WTC11 (cell line): ENCODE measurements around the gene TMEM223. TPM values are rescaled to one million over a fixed set of nuclear protein-coding genes. Genes with fewer than 3 reads are reported as not detected.

Experiments used
- ATAC-seq: fragments of 200-7000 bp; cut with Tn5 transposase; 2 replicates; pipeline ENCODE4 v1.10.0; 2021; ENCODE audit warnings: mild to moderate bottlenecking, moderate library complexity
- CTCF ChIA-PET: fragments of 300-600 bp; sonication (Branson Sonifier 250); formaldehyde crosslinking; loops from one replicate; lab custom pipeline; 2021; ENCODE audit warnings: antibody characterized with exemption; lab: Charles Lee
- POLR2A ChIA-PET: fragments of 350-600 bp; sonication (Branson Sonifier 250); formaldehyde crosslinking; loops from one replicate; lab custom pipeline; 2021; ENCODE audit warnings: antibody characterized with exemption; lab: Charles Lee
- DNase-seq: peaks from one replicate; pipeline ENCODE4 v3.0.0; 2021; ENCODE audit warnings: low spot score
- H3K27ac Mint-ChIP-seq: 2 replicates; pipeline ENCODE4 v1.8.0; 2021; ENCODE audit warnings: mixed read lengths
- H3K27me3 Mint-ChIP-seq: 2 replicates; pipeline ENCODE4 v1.8.0; 2021; ENCODE audit warnings: low read depth, mild to moderate bottlenecking, moderate library complexity, mixed read lengths
- H3K36me3 Mint-ChIP-seq: 2 replicates; pipeline ENCODE4 v1.8.0; 2021; ENCODE audit warnings: mixed read lengths
- H3K4me1 Mint-ChIP-seq: 2 replicates; pipeline ENCODE4 v1.8.0; 2022; ENCODE audit warnings: mixed read lengths
- H3K4me3 Mint-ChIP-seq: 2 replicates; pipeline ENCODE4 v1.8.0; 2021; ENCODE audit warnings: mild to moderate bottlenecking, moderate library complexity, mixed read lengths
- H3K9me3 Mint-ChIP-seq: 2 replicates; pipeline ENCODE4 v1.8.0; 2021; ENCODE audit warnings: mixed read lengths
- CBFB ChIP-seq: sonication (generic); formaldehyde crosslinking; IDR thresholded peaks from 2 replicates; pipeline ENCODE4 v1.8.1; 2022; ENCODE audit warnings: mild to moderate bottlenecking, low read depth, missing genetic modification reagents
- CREB1 ChIP-seq: sonication (generic); formaldehyde crosslinking; IDR thresholded peaks from 2 replicates; pipeline ENCODE4 v1.8.0; 2023; ENCODE audit warnings: mild to moderate bottlenecking, missing genetic modification reagents
- CREM ChIP-seq: sonication (generic); formaldehyde crosslinking; IDR thresholded peaks from 2 replicates; pipeline ENCODE4 v1.8.1; 2022; ENCODE audit warnings: mild to moderate bottlenecking, missing genetic modification reagents, moderate library complexity
- ETV6 ChIP-seq: sonication (generic); formaldehyde crosslinking; IDR thresholded peaks from 2 replicates; pipeline ENCODE4 v1.8.1; 2022; ENCODE audit warnings: mild to moderate bottlenecking, missing genetic modification reagents
- FOXJ3 ChIP-seq: sonication (generic); formaldehyde crosslinking; IDR thresholded peaks from 2 replicates; pipeline ENCODE4 v1.9.0; 2021; ENCODE audit warnings: missing genetic modification reagents, mild to moderate bottlenecking, borderline replicate concordance
- FOXP1 ChIP-seq: sonication (generic); formaldehyde crosslinking; IDR thresholded peaks from 2 replicates; pipeline ENCODE4 v1.8.0; 2022; ENCODE audit warnings: missing genetic modification reagents, mild to moderate bottlenecking, moderate library complexity, borderline replicate concordance
- HMGA2 ChIP-seq: fragments of 250-450 bp; sonication (Bioruptor Pico); IDR thresholded peaks from 2 replicates; pipeline ENCODE4 v1.4.0; 2021; ENCODE audit warnings: mild to moderate bottlenecking, moderate library complexity
- KAT7 ChIP-seq: sonication (generic); formaldehyde crosslinking; IDR thresholded peaks from 2 replicates; pipeline ENCODE4 v1.8.1; 2023; ENCODE audit warnings: missing genetic modification reagents, mild to moderate bottlenecking, borderline replicate concordance
- MXD4 ChIP-seq: fragments of 250-450 bp; sonication (Bioruptor Pico); IDR thresholded peaks from 2 replicates; pipeline ENCODE4 v1.8.0; 2021; ENCODE audit warnings: mild to moderate bottlenecking, moderate library complexity, borderline replicate concordance
- NFYB ChIP-seq: sonication (generic); formaldehyde crosslinking; conservative IDR thresholded peaks from 2 replicates; pipeline ENCODE4 v1.8.0; 2022; ENCODE audit warnings: low read depth, missing genetic modification reagents
- NR1H2 ChIP-seq: sonication (generic); formaldehyde crosslinking; IDR thresholded peaks from 2 replicates; pipeline ENCODE4 v1.9.0; 2021; ENCODE audit warnings: mild to moderate bottlenecking, moderate library complexity, missing genetic modification reagents
- PRRX2 ChIP-seq: fragments of 250-450 bp; sonication (Bioruptor Pico); IDR thresholded peaks from 2 replicates; pipeline ENCODE4 v1.8.0; 2021; ENCODE audit warnings: mild to moderate bottlenecking
- RORB ChIP-seq: fragments of 250-450 bp; sonication (Bioruptor Pico); IDR thresholded peaks from 2 replicates; pipeline ENCODE4 v1.9.0; 2021; ENCODE audit warnings: mild to moderate bottlenecking
- TCF7 ChIP-seq: sonication (generic); formaldehyde crosslinking; IDR thresholded peaks from 2 replicates; pipeline ENCODE4 v1.8.0; 2022; ENCODE audit warnings: mild to moderate bottlenecking, low read depth, missing genetic modification reagents, moderate library complexity
- TEAD4 ChIP-seq: sonication (generic); formaldehyde crosslinking; IDR thresholded peaks from 2 replicates; pipeline ENCODE4 v1.8.0; 2022; ENCODE audit warnings: mild to moderate bottlenecking, missing genetic modification reagents
- ZNF138 ChIP-seq: sonication (generic); formaldehyde crosslinking; conservative IDR thresholded peaks from 2 replicates; pipeline ENCODE4 v1.8.1; 2022; ENCODE audit warnings: mild to moderate bottlenecking, moderate library complexity, missing genetic modification reagents
- ZNF232 ChIP-seq: sonication (generic); formaldehyde crosslinking; IDR thresholded peaks from 2 replicates; pipeline ENCODE4 v1.8.0; 2022; ENCODE audit warnings: mild to moderate bottlenecking, missing genetic modification reagents
- ZNF671 ChIP-seq: fragments of 250-450 bp; sonication (Bioruptor Pico); IDR thresholded peaks from 2 replicates; pipeline ENCODE4 v1.8.0; 2021; ENCODE audit warnings: mild to moderate bottlenecking
- total RNA-seq: library from RNA; stranded (reverse); gene quantifications from 3 replicates; pipeline ENCODE4 v1.2.3, GENCODE V29; 2021
- TF ChIP-seq, protein P1 (sequence below): sonication (generic); formaldehyde crosslinking; IDR thresholded peaks from 2 replicates; pipeline ENCODE4 v1.8.1; 2022; ENCODE audit warnings: mild to moderate bottlenecking, missing genetic modification reagents, moderate library complexity, borderline replicate concordance
- TF ChIP-seq, protein P2 (sequence below): sonication (generic); formaldehyde crosslinking; IDR thresholded peaks from 2 replicates; pipeline ENCODE4 v1.8.0; 2023; ENCODE audit warnings: missing genetic modification reagents, mild to moderate bottlenecking, borderline replicate concordance
- TF ChIP-seq, protein P3 (sequence below): fragments of 250-450 bp; sonication (Bioruptor Pico); IDR thresholded peaks from 2 replicates; pipeline ENCODE4 v1.8.0; 2021; ENCODE audit warnings: mild to moderate bottlenecking
- TF ChIP-seq, protein P4 (sequence below): sonication (generic); formaldehyde crosslinking; IDR thresholded peaks from 2 replicates; pipeline ENCODE4 v1.8.0; 2022; ENCODE audit warnings: mild to moderate bottlenecking, missing genetic modification reagents
- TF ChIP-seq, protein P5 (sequence below): fragments of 250-450 bp; sonication (Bioruptor Pico); IDR thresholded peaks from 2 replicates; pipeline ENCODE4 v1.9.0; 2021; ENCODE audit warnings: mild to moderate bottlenecking
- TF ChIP-seq, protein P6 (sequence below): sonication (generic); formaldehyde crosslinking; IDR thresholded peaks from 2 replicates; pipeline ENCODE4 v1.8.0; 2022; ENCODE audit warnings: missing genetic modification reagents

Gene TMEM223
- total RNA-seq, 1 experiment from 2014 or later: 26.4 TPM

DNA sequence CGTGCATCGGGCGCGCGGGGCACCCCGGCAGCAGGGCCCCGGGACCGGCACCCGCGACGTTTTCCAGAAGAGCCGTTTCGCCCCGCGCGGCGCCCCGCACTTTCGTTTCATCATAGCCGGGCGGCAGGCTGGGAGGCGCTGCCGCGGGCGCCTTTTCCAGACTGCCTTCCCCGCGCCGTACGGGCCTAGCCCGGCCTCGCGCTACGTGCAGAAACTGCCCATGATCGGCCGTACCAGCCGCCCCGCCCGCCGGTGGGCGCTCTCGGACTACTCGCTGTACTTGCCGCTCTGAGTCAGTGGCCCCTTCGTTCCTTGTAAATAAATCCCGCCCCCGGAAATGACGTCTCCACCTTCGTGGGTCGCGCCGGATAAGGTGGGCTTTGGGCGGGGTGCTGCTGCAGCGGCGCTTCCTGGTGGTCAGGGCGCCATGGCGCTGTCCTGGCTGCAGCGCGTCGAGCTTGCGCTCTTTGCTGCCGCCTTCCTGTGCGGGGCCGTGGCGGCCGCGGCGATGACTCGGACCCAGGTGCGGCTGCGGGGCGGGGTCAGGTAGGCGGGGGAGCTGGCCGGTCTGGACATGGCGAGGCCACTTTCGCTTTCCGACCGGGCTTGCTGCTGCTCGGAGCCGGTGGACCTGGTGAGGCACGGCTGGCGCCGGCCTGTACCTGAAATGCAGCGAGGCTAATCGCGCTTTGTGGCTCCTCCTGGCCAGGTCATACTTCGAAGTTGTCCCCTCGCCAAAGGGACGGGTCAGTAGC, 4.6 kb downstream of the TMEM223 start, which contains the start of gene TMEM179B:
Gene TMEM179B (plus strand): TSS at position 398 of the 755 bp plus-strand sequence. CDS start 30 bp downstream, at position 428.
- POLR2A ChIA-PET: interaction anchor here (0.6 to 3.4 kb wide), 21 partner anchors 16 to 195 kb away, joined by 3 to 25 read pairs (median 5); partner anchors contain the start of genes C11orf98, CSKMT, GNG3 and HNRNPUL2
- peaks cover 33% of the 10 kb centered on the region for H3K4me1 Mint-ChIP-seq
- H3K36me3 Mint-ChIP-seq: peaks cover 36% of the 10 kb centered on the region
- TF ChIP-seq, protein P1, sequence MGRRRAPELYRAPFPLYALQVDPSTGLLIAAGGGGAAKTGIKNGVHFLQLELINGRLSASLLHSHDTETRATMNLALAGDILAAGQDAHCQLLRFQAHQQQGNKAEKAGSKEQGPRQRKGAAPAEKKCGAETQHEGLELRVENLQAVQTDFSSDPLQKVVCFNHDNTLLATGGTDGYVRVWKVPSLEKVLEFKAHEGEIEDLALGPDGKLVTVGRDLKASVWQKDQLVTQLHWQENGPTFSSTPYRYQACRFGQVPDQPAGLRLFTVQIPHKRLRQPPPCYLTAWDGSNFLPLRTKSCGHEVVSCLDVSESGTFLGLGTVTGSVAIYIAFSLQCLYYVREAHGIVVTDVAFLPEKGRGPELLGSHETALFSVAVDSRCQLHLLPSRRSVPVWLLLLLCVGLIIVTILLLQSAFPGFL (CRISPR knock-in tag): no peak
- TF ChIP-seq FOXP1 (CRISPR knock-in tag): peak; percentile 94
- peak; percentile 97 for TF ChIP-seq ETV6 (CRISPR knock-in tag)
- TF ChIP-seq NR1H2 (CRISPR knock-in tag): no peak
- peak; percentile 91 for TF ChIP-seq KAT7 (CRISPR knock-in tag)
- peak; percentile 76 for TF ChIP-seq PRRX2 (CRISPR knock-in tag)
- TF ChIP-seq ZNF232 (CRISPR knock-in tag): peak; percentile 96
- no peak for TF ChIP-seq RORB (CRISPR knock-in tag)
- peak; percentile 98 for TF ChIP-seq CBFB (CRISPR knock-in tag)
- TF ChIP-seq HMGA2 (CRISPR knock-in tag): no peak
- TF ChIP-seq TEAD4 (CRISPR knock-in tag): no peak
- TF ChIP-seq CREM (CRISPR knock-in tag): peak; percentile 97
- TF ChIP-seq, protein P2, sequence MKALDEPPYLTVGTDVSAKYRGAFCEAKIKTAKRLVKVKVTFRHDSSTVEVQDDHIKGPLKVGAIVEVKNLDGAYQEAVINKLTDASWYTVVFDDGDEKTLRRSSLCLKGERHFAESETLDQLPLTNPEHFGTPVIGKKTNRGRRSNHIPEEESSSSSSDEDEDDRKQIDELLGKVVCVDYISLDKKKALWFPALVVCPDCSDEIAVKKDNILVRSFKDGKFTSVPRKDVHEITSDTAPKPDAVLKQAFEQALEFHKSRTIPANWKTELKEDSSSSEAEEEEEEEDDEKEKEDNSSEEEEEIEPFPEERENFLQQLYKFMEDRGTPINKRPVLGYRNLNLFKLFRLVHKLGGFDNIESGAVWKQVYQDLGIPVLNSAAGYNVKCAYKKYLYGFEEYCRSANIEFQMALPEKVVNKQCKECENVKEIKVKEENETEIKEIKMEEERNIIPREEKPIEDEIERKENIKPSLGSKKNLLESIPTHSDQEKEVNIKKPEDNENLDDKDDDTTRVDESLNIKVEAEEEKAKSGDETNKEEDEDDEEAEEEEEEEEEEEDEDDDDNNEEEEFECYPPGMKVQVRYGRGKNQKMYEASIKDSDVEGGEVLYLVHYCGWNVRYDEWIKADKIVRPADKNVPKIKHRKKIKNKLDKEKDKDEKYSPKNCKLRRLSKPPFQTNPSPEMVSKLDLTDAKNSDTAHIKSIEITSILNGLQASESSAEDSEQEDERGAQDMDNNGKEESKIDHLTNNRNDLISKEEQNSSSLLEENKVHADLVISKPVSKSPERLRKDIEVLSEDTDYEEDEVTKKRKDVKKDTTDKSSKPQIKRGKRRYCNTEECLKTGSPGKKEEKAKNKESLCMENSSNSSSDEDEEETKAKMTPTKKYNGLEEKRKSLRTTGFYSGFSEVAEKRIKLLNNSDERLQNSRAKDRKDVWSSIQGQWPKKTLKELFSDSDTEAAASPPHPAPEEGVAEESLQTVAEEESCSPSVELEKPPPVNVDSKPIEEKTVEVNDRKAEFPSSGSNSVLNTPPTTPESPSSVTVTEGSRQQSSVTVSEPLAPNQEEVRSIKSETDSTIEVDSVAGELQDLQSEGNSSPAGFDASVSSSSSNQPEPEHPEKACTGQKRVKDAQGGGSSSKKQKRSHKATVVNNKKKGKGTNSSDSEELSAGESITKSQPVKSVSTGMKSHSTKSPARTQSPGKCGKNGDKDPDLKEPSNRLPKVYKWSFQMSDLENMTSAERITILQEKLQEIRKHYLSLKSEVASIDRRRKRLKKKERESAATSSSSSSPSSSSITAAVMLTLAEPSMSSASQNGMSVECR: peak; percentile 94
- TF ChIP-seq, protein P3, sequence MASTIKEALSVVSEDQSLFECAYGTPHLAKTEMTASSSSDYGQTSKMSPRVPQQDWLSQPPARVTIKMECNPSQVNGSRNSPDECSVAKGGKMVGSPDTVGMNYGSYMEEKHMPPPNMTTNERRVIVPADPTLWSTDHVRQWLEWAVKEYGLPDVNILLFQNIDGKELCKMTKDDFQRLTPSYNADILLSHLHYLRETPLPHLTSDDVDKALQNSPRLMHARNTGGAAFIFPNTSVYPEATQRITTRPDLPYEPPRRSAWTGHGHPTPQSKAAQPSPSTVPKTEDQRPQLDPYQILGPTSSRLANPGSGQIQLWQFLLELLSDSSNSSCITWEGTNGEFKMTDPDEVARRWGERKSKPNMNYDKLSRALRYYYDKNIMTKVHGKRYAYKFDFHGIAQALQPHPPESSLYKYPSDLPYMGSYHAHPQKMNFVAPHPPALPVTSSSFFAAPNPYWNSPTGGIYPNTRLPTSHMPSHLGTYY: no peak; the same call in 1 of the 2 replicates
- TF ChIP-seq, protein P4, sequence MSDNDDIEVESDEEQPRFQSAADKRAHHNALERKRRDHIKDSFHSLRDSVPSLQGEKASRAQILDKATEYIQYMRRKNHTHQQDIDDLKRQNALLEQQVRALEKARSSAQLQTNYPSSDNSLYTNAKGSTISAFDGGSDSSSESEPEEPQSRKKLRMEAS: peak; percentile 89
- peak; percentile 23; the same call in 1 of the 2 replicates for TF ChIP-seq TCF7
- no peak for TF ChIP-seq MXD4 (CRISPR knock-in tag)
- peak; percentile 97 for TF ChIP-seq CREB1 (CRISPR knock-in tag)
- TF ChIP-seq, protein P5, sequence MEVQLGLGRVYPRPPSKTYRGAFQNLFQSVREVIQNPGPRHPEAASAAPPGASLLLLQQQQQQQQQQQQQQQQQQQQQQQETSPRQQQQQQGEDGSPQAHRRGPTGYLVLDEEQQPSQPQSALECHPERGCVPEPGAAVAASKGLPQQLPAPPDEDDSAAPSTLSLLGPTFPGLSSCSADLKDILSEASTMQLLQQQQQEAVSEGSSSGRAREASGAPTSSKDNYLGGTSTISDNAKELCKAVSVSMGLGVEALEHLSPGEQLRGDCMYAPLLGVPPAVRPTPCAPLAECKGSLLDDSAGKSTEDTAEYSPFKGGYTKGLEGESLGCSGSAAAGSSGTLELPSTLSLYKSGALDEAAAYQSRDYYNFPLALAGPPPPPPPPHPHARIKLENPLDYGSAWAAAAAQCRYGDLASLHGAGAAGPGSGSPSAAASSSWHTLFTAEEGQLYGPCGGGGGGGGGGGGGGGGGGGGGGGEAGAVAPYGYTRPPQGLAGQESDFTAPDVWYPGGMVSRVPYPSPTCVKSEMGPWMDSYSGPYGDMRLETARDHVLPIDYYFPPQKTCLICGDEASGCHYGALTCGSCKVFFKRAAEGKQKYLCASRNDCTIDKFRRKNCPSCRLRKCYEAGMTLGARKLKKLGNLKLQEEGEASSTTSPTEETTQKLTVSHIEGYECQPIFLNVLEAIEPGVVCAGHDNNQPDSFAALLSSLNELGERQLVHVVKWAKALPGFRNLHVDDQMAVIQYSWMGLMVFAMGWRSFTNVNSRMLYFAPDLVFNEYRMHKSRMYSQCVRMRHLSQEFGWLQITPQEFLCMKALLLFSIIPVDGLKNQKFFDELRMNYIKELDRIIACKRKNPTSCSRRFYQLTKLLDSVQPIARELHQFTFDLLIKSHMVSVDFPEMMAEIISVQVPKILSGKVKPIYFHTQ (CRISPR knock-in tag): no peak
- 0 out of 2 replicates have a peak, but pooled peaks have one; percentile 15 for TF ChIP-seq NFYB
- peak; percentile 74; the same call in 1 of the 2 replicates for TF ChIP-seq ZNF671 (CRISPR knock-in tag)
- no peak for TF ChIP-seq FOXJ3
- TF ChIP-seq ZNF138 (CRISPR knock-in tag): peak; percentile 97
- TF ChIP-seq, protein P6, sequence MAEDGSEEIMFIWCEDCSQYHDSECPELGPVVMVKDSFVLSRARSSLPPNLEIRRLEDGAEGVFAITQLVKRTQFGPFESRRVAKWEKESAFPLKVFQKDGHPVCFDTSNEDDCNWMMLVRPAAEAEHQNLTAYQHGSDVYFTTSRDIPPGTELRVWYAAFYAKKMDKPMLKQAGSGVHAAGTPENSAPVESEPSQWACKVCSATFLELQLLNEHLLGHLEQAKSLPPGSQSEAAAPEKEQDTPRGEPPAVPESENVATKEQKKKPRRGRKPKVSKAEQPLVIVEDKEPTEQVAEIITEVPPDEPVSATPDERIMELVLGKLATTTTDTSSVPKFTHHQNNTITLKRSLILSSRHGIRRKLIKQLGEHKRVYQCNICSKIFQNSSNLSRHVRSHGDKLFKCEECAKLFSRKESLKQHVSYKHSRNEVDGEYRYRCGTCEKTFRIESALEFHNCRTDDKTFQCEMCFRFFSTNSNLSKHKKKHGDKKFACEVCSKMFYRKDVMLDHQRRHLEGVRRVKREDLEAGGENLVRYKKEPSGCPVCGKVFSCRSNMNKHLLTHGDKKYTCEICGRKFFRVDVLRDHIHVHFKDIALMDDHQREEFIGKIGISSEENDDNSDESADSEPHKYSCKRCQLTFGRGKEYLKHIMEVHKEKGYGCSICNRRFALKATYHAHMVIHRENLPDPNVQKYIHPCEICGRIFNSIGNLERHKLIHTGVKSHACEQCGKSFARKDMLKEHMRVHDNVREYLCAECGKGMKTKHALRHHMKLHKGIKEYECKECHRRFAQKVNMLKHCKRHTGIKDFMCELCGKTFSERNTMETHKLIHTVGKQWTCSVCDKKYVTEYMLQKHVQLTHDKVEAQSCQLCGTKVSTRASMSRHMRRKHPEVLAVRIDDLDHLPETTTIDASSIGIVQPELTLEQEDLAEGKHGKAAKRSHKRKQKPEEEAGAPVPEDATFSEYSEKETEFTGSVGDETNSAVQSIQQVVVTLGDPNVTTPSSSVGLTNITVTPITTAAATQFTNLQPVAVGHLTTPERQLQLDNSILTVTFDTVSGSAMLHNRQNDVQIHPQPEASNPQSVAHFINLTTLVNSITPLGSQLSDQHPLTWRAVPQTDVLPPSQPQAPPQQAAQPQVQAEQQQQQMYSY (CRISPR knock-in tag): peak; percentile 54

More for the DNA sequence above, 4.6 kb downstream of the TMEM223 start, which contains the start of gene TMEM179B:
- Mint-ChIP-seq H3K27ac (peak within 1 kb of the TSS; percentile 99), H3K9me3 (no peaks in the 10 kb centered on the region), H3K27me3 (no peaks in the 10 kb centered on the region; the same call in 1 of the 2 replicates), H3K4me3 (peak within 1 kb of the TSS; percentile 91)
- DNase-seq (peak; percentile 99), ATAC-seq (peak; percentile 74)
- CTCF ChIA-PET: interaction anchor here (0.5 to 4.6 kb wide), 57 partner anchors 9 to 393 kb away, joined by 3 to 121 read pairs (median 6); partner anchors contain the start of genes B3GAT3, BSCL2, C11orf98 and CSKMT
